Brain microvascular endothelial cell (primary cell): Measurements from ENCODE around the gene CD101.

Experiments used
- DNase-seq: peaks from one replicate; pipeline ENCODE4 v3.0.0-alpha.2; 2020
- H3K27ac ChIP-seq: fragments of 250-450 bp; sonication (Bioruptor Pico); 2 replicates; pipeline ENCODE4 v1.5.1; 2020; ENCODE audit warnings: mild to moderate bottlenecking, moderate library complexity
- H3K27me3 ChIP-seq: fragments of 250-450 bp; sonication (Bioruptor Pico); replicated peaks from 2 replicates; pipeline ENCODE4 v1.5.1; 2020; ENCODE audit warnings: mild to moderate bottlenecking
- H3K36me3 ChIP-seq: fragments of 250-450 bp; sonication (Bioruptor Pico); replicated peaks from 2 replicates; pipeline ENCODE4 v1.5.1; 2020; ENCODE audit warnings: mild to moderate bottlenecking
- H3K4me3 ChIP-seq: 2 replicates; pipeline ENCODE4 v1.5.1; 2011; ENCODE audit warnings: low read depth, mild to moderate bottlenecking, control low read depth, low read length, moderate library complexity
- in situ Hi-C: cut with HindIII; loops from 2 replicates; pipeline ENCODE4 v1.10.0; 2017; ENCODE audit warnings: low sequenced_read_pairs, low pct_ligation_motif_present
- TF ChIP-seq, protein P1 (sequence below): IDR thresholded peaks from 2 replicates; pipeline ENCODE4 v1.5.1; 2011; ENCODE audit warnings: low read depth, mild to moderate bottlenecking, moderate library complexity, low read length, control low read depth, inconsistent platforms; ENCODE audit errors: missing control alignments

Gene CD101

DNA sequence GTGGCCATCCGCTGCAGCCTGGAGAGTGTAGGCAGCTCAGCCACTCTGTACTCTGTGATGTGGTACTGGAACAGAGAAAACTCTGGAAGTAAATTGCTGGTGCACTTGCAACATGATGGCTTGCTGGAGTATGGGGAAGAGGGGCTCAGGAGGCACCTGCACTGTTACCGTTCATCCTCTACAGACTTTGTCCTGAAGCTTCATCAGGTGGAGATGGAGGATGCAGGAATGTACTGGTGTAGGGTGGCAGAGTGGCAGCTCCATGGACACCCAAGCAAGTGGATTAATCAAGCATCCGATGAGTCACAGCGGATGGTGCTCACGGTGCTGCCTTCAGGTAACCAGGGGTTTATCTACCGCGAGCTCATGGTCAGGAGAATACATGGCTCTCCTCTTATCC is 24.0 kb downstream of the CD101 start:
- Histone ChIP-seq H3K36me3 (no peaks in the 10 kb centered on the region), H3K27me3 (no peaks in the 10 kb centered on the region), H3K27ac (no peak overlapping the region), H3K4me3 (no peak overlapping the region)
- TF ChIP-seq, protein P1, sequence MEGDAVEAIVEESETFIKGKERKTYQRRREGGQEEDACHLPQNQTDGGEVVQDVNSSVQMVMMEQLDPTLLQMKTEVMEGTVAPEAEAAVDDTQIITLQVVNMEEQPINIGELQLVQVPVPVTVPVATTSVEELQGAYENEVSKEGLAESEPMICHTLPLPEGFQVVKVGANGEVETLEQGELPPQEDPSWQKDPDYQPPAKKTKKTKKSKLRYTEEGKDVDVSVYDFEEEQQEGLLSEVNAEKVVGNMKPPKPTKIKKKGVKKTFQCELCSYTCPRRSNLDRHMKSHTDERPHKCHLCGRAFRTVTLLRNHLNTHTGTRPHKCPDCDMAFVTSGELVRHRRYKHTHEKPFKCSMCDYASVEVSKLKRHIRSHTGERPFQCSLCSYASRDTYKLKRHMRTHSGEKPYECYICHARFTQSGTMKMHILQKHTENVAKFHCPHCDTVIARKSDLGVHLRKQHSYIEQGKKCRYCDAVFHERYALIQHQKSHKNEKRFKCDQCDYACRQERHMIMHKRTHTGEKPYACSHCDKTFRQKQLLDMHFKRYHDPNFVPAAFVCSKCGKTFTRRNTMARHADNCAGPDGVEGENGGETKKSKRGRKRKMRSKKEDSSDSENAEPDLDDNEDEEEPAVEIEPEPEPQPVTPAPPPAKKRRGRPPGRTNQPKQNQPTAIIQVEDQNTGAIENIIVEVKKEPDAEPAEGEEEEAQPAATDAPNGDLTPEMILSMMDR, result no peak
- in situ Hi-C loops, result no loop called here
- no peak for DNase-seq

DNA sequence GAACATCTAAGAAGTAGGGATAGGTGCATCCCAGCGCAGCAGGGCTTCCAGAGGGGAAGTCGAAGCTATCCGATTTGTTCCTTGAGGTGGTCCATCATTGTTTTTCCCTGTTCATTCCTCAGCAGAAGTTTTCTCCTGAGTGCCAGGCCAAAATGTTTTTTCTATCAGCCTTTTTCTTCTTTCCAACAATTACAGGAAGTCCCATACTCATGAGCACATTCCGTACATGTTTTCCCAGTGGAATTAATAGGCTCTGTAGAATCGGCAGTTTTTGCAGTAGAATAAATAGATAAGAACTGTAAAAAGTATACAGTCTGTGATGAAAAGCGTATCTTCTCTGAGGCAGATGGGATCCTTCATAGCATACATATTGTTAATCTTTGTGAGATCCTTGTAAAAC is 24.8 kb downstream of the CD101 start:
- DNase-seq, result no peak
- H3K4me3 ChIP-seq, result no peak overlapping the region
- no peaks in the 10 kb centered on the region for H3K27me3 ChIP-seq
- no peak overlapping the region for H3K27ac ChIP-seq
- TF ChIP-seq, protein P1, result no peak
- in situ Hi-C loops, result no loop called here
- no peaks in the 10 kb centered on the region for H3K36me3 ChIP-seq

DNA sequence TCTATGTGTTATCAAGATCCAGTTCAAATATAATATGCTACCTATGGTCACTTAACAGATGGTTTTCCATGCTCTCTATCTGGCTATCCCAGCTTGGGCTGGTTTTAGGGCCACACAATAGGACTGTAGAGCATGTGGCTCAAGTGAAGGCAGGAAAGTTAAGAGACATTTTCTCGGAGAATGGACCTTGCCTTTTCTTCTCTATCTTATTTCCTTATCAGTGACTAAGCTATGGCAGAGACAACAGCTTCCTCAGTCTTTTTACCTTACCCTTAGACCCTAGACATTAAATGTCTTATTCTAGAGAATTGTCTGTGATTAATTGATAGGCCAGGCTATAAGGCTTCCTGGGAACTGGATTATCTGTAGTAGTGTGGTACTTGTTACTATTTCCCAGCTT is 28.1 kb downstream of the CD101 start:
- Histone ChIP-seq H3K27ac (no peak overlapping the region), H3K36me3 (no peaks in the 10 kb centered on the region), H3K4me3 (no peak overlapping the region), H3K27me3 (no peaks in the 10 kb centered on the region)
- in situ Hi-C loops, result no loop called here
- TF ChIP-seq, protein P1, result no peak
- DNase-seq, result no peak

DNA sequence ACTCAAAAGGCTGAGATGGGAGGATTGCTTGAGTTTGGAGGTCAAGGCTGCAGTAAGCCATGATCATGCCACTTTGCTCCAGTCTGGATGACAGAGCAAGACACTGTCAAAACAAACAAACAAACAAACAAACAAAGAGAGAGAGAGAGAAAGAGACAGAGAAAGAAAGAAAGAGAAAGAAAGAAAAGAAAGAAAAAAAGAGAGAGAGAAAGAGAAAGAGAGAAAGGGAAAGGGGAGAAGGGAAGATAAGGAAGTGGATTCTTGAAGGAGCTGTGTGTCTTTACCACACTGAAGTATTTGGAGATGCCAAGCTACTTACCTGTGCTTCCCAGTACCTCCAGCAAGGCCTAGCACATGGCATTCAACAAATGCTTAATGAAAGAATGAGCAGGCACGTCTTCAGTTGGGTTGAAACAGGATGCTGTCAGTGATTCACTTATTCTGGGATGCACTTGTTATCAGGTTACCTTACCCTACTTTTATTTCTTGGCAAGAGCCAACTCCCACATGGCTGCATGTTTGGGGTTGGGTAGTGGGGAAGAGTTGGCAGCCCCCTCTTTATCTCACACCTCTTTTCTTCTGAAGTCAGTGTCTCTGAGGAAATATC is 28.8 kb downstream of the CD101 start:
- Histone ChIP-seq H3K4me3 (no peak overlapping the region), H3K27me3 (no peaks in the 10 kb centered on the region), H3K27ac (no peak overlapping the region), H3K36me3 (no peaks in the 10 kb centered on the region)
- in situ Hi-C loops, result no loop called here
- no peak for DNase-seq
- TF ChIP-seq, protein P1, result no peak

DNA sequence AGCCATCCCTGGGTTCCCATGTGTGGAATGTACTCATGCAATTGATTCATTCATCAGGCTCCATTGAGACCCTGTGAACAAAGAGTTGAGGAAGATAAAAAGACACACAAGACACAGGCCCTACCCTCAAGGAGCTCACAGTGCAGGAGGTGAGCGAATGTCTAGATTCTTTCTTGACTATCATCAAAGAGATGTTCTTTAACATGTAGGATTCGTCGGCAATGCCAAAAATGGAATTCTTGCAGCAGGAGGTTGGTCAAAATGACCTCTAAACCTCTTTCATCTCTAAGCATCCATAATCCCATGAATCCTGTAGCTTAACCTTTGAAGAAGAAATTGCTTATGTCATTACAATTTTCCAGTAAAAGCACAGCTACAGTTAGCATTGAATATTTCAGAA is 30.7 kb downstream of the CD101 start:
- Histone ChIP-seq H3K36me3 (no peaks in the 10 kb centered on the region), H3K27me3 (no peaks in the 10 kb centered on the region), H3K4me3 (no peak overlapping the region), H3K27ac (no peak overlapping the region)
- TF ChIP-seq, protein P1, result no peak
- in situ Hi-C loops, result no loop called here
- DNase-seq, result no peak
